ENCODE measurements around the gene FBXO42. TPM values are rescaled to one million over a fixed set of nuclear protein-coding genes. Genes with fewer than 3 reads are reported as not detected.

The FBXO42 gene
- total and polyA plus RNA-seq, 9 of the 15 experiments (the other 6 are each of a cell fraction or from before 2014, with no cell fraction given), result 7.2 to 24.8 (median 17.4) TPM

DNA sequence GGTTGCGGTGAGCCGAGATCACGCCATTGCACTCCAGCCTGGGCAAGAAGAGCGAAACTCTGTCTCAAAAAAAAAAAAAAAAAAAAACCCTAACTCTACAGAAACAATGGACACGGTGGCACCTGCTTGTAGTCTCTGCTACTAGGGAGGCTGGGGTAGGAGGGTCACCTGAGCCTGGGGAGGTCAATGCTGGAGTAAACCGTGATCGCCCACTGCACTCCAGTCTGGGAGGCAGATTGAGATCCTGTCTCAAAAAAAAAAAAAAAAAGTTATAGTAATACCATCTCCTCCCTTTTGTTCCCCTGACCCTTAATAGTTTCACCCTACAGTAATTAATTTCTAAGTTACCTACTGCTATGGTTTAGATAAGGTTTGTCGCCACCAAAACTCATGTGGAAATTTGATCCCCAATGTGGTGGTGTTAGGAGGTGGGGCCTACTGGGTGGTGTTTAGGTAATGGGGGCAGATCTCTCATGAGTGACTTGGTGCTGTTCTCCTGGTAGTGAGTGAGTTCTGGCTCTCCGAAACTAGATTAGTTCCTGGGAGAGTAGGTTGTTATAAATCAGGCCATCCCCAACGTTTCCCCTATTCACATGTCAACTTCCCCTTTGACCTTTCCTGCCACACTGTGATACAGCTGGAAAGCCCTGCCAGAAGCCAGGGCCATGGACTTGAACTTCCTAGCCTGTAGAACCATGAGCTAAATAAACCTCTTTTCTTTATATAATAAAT is 9.8 kb downstream of the FBXO42 start (continued):
- TF ChIP-seq, protein P1, sequence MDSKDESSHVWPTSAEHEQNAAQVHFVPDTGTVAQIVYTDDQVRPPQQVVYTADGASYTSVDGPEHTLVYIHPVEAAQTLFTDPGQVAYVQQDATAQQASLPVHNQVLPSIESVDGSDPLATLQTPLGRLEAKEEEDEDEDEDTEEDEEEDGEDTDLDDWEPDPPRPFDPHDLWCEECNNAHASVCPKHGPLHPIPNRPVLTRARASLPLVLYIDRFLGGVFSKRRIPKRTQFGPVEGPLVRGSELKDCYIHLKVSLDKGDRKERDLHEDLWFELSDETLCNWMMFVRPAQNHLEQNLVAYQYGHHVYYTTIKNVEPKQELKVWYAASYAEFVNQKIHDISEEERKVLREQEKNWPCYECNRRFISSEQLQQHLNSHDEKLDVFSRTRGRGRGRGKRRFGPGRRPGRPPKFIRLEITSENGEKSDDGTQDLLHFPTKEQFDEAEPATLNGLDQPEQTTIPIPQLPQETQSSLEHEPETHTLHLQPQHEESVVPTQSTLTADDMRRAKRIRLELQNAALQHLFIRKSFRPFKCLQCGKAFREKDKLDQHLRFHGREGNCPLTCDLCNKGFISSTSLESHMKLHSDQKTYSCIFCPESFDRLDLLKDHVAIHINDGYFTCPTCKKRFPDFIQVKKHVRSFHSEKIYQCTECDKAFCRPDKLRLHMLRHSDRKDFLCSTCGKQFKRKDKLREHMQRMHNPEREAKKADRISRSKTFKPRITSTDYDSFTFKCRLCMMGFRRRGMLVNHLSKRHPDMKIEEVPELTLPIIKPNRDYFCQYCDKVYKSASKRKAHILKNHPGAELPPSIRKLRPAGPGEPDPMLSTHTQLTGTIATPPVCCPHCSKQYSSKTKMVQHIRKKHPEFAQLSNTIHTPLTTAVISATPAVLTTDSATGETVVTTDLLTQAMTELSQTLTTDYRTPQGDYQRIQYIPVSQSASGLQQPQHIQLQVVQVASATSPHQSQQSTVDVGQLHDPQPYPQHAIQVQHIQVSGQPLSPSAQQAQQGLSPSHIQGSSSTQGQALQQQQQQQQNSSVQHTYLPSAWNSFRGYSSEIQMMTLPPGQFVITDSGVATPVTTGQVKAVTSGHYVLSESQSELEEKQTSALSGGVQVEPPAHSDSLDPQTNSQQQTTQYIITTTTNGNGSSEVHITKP (IDR thresholded peaks at IDR 0.05; ENCODE audit: partially characterized antibody), result peak; percentile 6
- TF ChIP-seq ZSCAN32 (CRISPR knock-in tag; IDR thresholded peaks at IDR 0.05), result no peak
- TF ChIP-seq MYBL2 (IDR thresholded peaks at IDR 0.05; ENCODE audit: low read depth), result no peak
- TF ChIP-seq MYBL2 (CRISPR knock-in tag; IDR thresholded peaks at IDR 0.05; ENCODE audit: borderline replicate concordance), result no peak
- TF ChIP-seq, protein P2, sequence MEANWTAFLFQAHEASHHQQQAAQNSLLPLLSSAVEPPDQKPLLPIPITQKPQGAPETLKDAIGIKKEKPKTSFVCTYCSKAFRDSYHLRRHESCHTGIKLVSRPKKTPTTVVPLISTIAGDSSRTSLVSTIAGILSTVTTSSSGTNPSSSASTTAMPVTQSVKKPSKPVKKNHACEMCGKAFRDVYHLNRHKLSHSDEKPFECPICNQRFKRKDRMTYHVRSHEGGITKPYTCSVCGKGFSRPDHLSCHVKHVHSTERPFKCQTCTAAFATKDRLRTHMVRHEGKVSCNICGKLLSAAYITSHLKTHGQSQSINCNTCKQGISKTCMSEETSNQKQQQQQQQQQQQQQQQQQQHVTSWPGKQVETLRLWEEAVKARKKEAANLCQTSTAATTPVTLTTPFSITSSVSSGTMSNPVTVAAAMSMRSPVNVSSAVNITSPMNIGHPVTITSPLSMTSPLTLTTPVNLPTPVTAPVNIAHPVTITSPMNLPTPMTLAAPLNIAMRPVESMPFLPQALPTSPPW (CRISPR knock-in tag; IDR thresholded peaks at IDR 0.05), result no peak
- TF ChIP-seq KAT8 (IDR thresholded peaks at IDR 0.05; ENCODE audit: low read depth), result no peak
- no peak for TF ChIP-seq PRMT5 (CRISPR knock-in tag; IDR thresholded peaks at IDR 0.05)
- TF ChIP-seq TCF3 (CRISPR knock-in tag; IDR thresholded peaks at IDR 0.05), result no peak
- no peak for TF ChIP-seq TEAD4 (IDR thresholded peaks at IDR 0.05; ENCODE audit: low read length)
- TF ChIP-seq TEAD4 (CRISPR knock-in tag; IDR thresholded peaks at IDR 0.05; ENCODE audit: borderline replicate concordance), result no peak
- no peak for TF ChIP-seq SIN3B (IDR thresholded peaks at IDR 0.05; ENCODE audit: low read depth)
- no peak for TF ChIP-seq ZNF347 (CRISPR knock-in tag; IDR thresholded peaks at IDR 0.05; ENCODE audit: low read depth)
- TF ChIP-seq NR2C2 (CRISPR knock-in tag; IDR thresholded peaks at IDR 0.05), result peak; percentile 59; the same call in 1 of the 2 replicates
- peak; percentile 67 for TF ChIP-seq NR2C2 (tag; IDR thresholded peaks at IDR 0.05)
- no peak for TF ChIP-seq ZNF445 (CRISPR knock-in tag; IDR thresholded peaks at IDR 0.05; ENCODE audit: low read depth)
- no peak for TF ChIP-seq ELF4 (CRISPR knock-in tag; IDR thresholded peaks at IDR 0.05)
- TF ChIP-seq TOE1 (IDR thresholded peaks at IDR 0.05; ENCODE audit: borderline replicate concordance), result no peak
- TF ChIP-seq TOE1 (CRISPR knock-in tag; IDR thresholded peaks at IDR 0.05; ENCODE audit: borderline replicate concordance, low read depth), result no peak
- no peak for TF ChIP-seq HNRNPUL1 (IDR thresholded peaks at IDR 0.05; ENCODE audit: low read length)
- TF ChIP-seq, protein P3, sequence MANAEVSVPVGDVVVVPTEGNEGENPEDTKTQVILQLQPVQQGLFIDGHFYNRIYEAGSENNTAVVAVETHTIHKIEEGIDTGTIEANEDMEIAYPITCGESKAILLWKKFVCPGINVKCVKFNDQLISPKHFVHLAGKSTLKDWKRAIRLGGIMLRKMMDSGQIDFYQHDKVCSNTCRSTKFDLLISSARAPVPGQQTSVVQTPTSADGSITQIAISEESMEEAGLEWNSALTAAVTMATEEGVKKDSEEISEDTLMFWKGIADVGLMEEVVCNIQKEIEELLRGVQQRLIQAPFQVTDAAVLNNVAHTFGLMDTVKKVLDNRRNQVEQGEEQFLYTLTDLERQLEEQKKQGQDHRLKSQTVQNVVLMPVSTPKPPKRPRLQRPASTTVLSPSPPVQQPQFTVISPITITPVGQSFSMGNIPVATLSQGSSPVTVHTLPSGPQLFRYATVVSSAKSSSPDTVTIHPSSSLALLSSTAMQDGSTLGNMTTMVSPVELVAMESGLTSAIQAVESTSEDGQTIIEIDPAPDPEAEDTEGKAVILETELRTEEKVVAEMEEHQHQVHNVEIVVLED (CRISPR knock-in tag; IDR thresholded peaks at IDR 0.05), result no peak
- TF ChIP-seq STAT5A (IDR thresholded peaks at IDR 0.05; ENCODE audit: borderline replicate concordance, low read length), result no peak
- TF ChIP-seq ZNF431 (CRISPR knock-in tag; IDR thresholded peaks at IDR 0.05), result no peak
- peak; percentile 81 for TF ChIP-seq NR2C1 (IDR thresholded peaks at IDR 0.05)
- TF ChIP-seq NR2C1 (tag; IDR thresholded peaks at IDR 0.05), result peak; percentile 90

Measured in K562 (cell line).